IMR-90 (cell line): ENCODE results near the gene PLCB2. TPM values are rescaled to one million over a fixed set of nuclear protein-coding genes. Genes with fewer than 3 reads are reported as not detected.

Experiments used
- ATAC-seq: fragments of 200-7000 bp; cut with Tn5 transposase; 2 replicates; pipeline ENCODE4 v1.9.1; 2020; ENCODE audit warnings: low read depth, mild to moderate bottlenecking, moderate library complexity
- BruUV-seq: library from RNA; stranded (reverse); fragments of 400-500 nt; replicated peaks from 2 replicates; lab custom pipeline; 2021; lab: Mats Ljungman, UMichigan
- CTCF ChIA-PET: fragments of 300-600 bp; formaldehyde crosslinking; extraction: SDS; loops from one replicate; lab custom pipeline; 2021; ENCODE audit warnings: antibody characterized with exemption; lab: Yijun Ruan, JAX
- POLR2A ChIA-PET: fragments of 300-600 bp; sonication (Branson Sonifier 250); formaldehyde crosslinking; loops from one replicate; lab custom pipeline; 2022; ENCODE audit warnings: antibody characterized with exemption; ENCODE audit not compliant: unreplicated experiment; lab: Charles Lee
- DNase-seq: peaks from one replicate; pipeline ENCODE4 v3.0.0; 2013
- H2AFZ ChIP-seq: replicated peaks from 2 replicates; pipeline ENCODE3; 2013; ENCODE audit warnings: low read length, mild to moderate bottlenecking; ENCODE audit not compliant: poor library complexity
- H2AK5ac ChIP-seq: 2 replicates; pipeline ENCODE4 v1.6.1; 2013; ENCODE audit warnings: low read depth, low read length, inconsistent platforms
- H2AK9ac ChIP-seq: replicated peaks from 2 replicates; pipeline ENCODE3; 2013; ENCODE audit warnings: mild to moderate bottlenecking, low read depth, low read length, moderate library complexity; ENCODE audit not compliant: poor library complexity
- H2BK120ac ChIP-seq: 2 replicates; pipeline ENCODE4 v1.6.1; 2013; ENCODE audit warnings: low read depth, low read length, inconsistent platforms
- H2BK15ac ChIP-seq: 3 replicates; pipeline ENCODE4 v1.6.1; 2013; ENCODE audit warnings: low read depth, low read length, inconsistent platforms
- H2BK20ac ChIP-seq: 2 replicates; pipeline ENCODE4 v1.6.1; 2013; ENCODE audit warnings: low read depth, mild to moderate bottlenecking, inconsistent platforms, low read length, moderate library complexity
- H2BK5ac ChIP-seq: 2 replicates; pipeline ENCODE4 v1.6.1; 2013; ENCODE audit warnings: mild to moderate bottlenecking, low read depth, low read length, inconsistent platforms; ENCODE audit not compliant: poor library complexity, severe bottlenecking
- H3K14ac ChIP-seq: replicated peaks from 2 replicates; pipeline ENCODE4 v1.6.1; 2013; ENCODE audit warnings: low read depth, low read length, inconsistent platforms
- H3K18ac ChIP-seq: 2 replicates; pipeline ENCODE4 v1.6.1; 2013; ENCODE audit warnings: low read depth, low read length, control low read depth
- H3K23ac ChIP-seq: 2 replicates; pipeline ENCODE4 v1.6.1; 2013; ENCODE audit warnings: low read depth, low read length, inconsistent platforms
- H3K27ac ChIP-seq: 2 replicates; pipeline ENCODE4 v1.5.1; 2013; ENCODE audit warnings: mild to moderate bottlenecking, control low read depth, low read length; ENCODE audit not compliant: insufficient read depth
- H3K27me3 ChIP-seq: 2 replicates; pipeline ENCODE4 v1.6.1; 2013; ENCODE audit warnings: low read length; ENCODE audit not compliant: control insufficient read depth, insufficient read depth
- H3K36me3 ChIP-seq: 2 replicates; pipeline ENCODE4 v1.6.1; 2013; ENCODE audit warnings: low read length, mixed read lengths; ENCODE audit not compliant: control insufficient read depth, insufficient read depth
- H3K4ac ChIP-seq: 2 replicates; pipeline ENCODE4 v1.6.1; 2013; ENCODE audit warnings: low read depth, low read length, inconsistent platforms
- H3K4me1 ChIP-seq: 2 replicates; pipeline ENCODE4 v1.6.1; 2013; ENCODE audit warnings: low read length, mixed read lengths; ENCODE audit not compliant: control insufficient read depth, insufficient read depth
- H3K4me2 ChIP-seq: 2 replicates; pipeline ENCODE4 v1.6.1; 2013; ENCODE audit warnings: low read depth, mild to moderate bottlenecking, control low read depth, low read length, moderate library complexity
- H3K4me3 ChIP-seq: 2 replicates; pipeline ENCODE4 v1.5.1; 2013; ENCODE audit warnings: low read depth, mild to moderate bottlenecking, control low read depth, low read length, moderate library complexity; ENCODE audit not compliant: insufficient read depth
- H3K56ac ChIP-seq: 2 replicates; pipeline ENCODE4 v1.6.1; 2013; ENCODE audit warnings: low read length, inconsistent platforms; ENCODE audit not compliant: insufficient read depth; ENCODE audit errors: extremely low read depth
- H3K79me1 ChIP-seq, 2 experiments: 2 replicates each; pipeline ENCODE4 v1.6.1; 2013; ENCODE audit warnings: low read length in 2 of 2, inconsistent platforms in 1 of 2, low read depth in 1 of 2
- H3K9ac ChIP-seq: 2 replicates; pipeline ENCODE4 v1.6.1; 2013; ENCODE audit warnings: low read depth, low read length, control low read depth
- H3K9me1 ChIP-seq: 2 replicates; pipeline ENCODE4 v1.6.1; 2013; ENCODE audit warnings: low read length, inconsistent platforms; ENCODE audit not compliant: insufficient read depth
- H3K9me3 ChIP-seq: 2 replicates; pipeline ENCODE4 v1.6.1; 2013; ENCODE audit warnings: low read length; ENCODE audit not compliant: control insufficient read depth, insufficient read depth
- H4K20me1 ChIP-seq: 2 replicates; pipeline ENCODE4 v1.6.1; 2013; ENCODE audit warnings: low read length, inconsistent platforms; ENCODE audit not compliant: insufficient read depth
- H4K5ac ChIP-seq: 2 replicates; pipeline ENCODE4 v1.6.1; 2013; ENCODE audit warnings: mild to moderate bottlenecking, low read depth, low read length, control low read depth
- H4K8ac ChIP-seq, 2 experiments: 2 replicates each; pipeline ENCODE4 v1.6.1; 2013; ENCODE audit warnings: low read depth in 2 of 2, low read length in 2 of 2, control low read depth in 1 of 2, inconsistent platforms in 1 of 2
- H4K91ac ChIP-seq: 2 replicates; pipeline ENCODE4 v1.6.1; 2013; ENCODE audit warnings: low read depth, low read length, inconsistent platforms; ENCODE audit not compliant: insufficient read depth
- BHLHE40 ChIP-seq: fragments of 150-350 bp; IDR thresholded peaks from 2 replicates; pipeline ENCODE4 v1.6.1; 2016; ENCODE audit warnings: mild to moderate bottlenecking, low read depth, low read length
- CEBPB ChIP-seq: IDR thresholded peaks from 2 replicates; pipeline ENCODE4 v1.6.1; 2012; ENCODE audit warnings: low read depth, low read length, improper control_type of control experiment
- CHD1 ChIP-seq: IDR thresholded peaks from 2 replicates; pipeline ENCODE4 v1.6.1; 2012; ENCODE audit warnings: low read depth, low read length, improper control_type of control experiment
- FOS ChIP-seq: fragments of 150-350 bp; IDR thresholded peaks from 2 replicates; pipeline ENCODE4 v1.6.1; 2016; ENCODE audit warnings: low read depth, low read length
- MAFK ChIP-seq: IDR thresholded peaks from 2 replicates; pipeline ENCODE4 v1.6.1; 2012; ENCODE audit warnings: low read depth, low read length, improper control_type of control experiment
- MAZ ChIP-seq: IDR thresholded peaks from 2 replicates; pipeline ENCODE4 v1.6.1; 2012; ENCODE audit warnings: low read depth, mild to moderate bottlenecking, low read length, improper control_type of control experiment, moderate library complexity, borderline replicate concordance
- MXI1 ChIP-seq: IDR thresholded peaks from 2 replicates; pipeline ENCODE4 v1.6.1; 2012; ENCODE audit warnings: low read depth, mild to moderate bottlenecking, low read length, moderate library complexity, borderline replicate concordance
- NFE2L2 ChIP-seq: fragments of 150-350 bp; IDR thresholded peaks from 2 replicates; pipeline ENCODE4 v1.6.1; 2016; ENCODE audit warnings: low read depth, mild to moderate bottlenecking, low read length
- POLR2A ChIP-seq: IDR thresholded peaks from 2 replicates; pipeline ENCODE4 v1.6.1; 2012; ENCODE audit warnings: mild to moderate bottlenecking, low read depth, low read length
- RAD21 ChIP-seq: IDR thresholded peaks from 2 replicates; pipeline ENCODE4 v1.6.1; 2012; ENCODE audit warnings: low read length, improper control_type of control experiment
- RCOR1 ChIP-seq: IDR thresholded peaks from 2 replicates; pipeline ENCODE4 v1.6.1; 2012; ENCODE audit warnings: mild to moderate bottlenecking, low read length, improper control_type of control experiment; ENCODE audit not compliant: insufficient replicate concordance
- RFX5 ChIP-seq: IDR thresholded peaks from 2 replicates; pipeline ENCODE4 v1.8.0; 2012; ENCODE audit warnings: low read depth, mild to moderate bottlenecking, low read length, moderate library complexity
- SMC3 ChIP-seq: fragments of 150-350 bp; IDR thresholded peaks from 2 replicates; pipeline ENCODE4 v1.6.1; 2016; ENCODE audit warnings: low read depth, mild to moderate bottlenecking, antibody characterized with exemption, low read length, moderate library complexity
- WGBS, 2 experiments: methylation state at CpG; one replicate each; pipeline versions ENCODE4 v1.1.5 to v1.1.7; 2013; ENCODE audit warnings: missing lambda C conversion rate in 2 of 2; ENCODE audit not compliant: insufficient read length in 1 of 2; ENCODE audit errors: extremely low coverage in 2 of 2; 5-methylcytosine and 5-hydroxymethylcytosine counted together
- dilution Hi-C: fragments of 300-500 bp; cut with HindIII; formaldehyde crosslinking; loops from one replicate; pipeline ENCODE4 v1.14.3; 2018; ENCODE audit warnings: low sequenced_read_pairs; ENCODE audit not compliant: unreplicated experiment
- in situ Hi-C: fragments of 300-500 bp; cut with MboI; formaldehyde crosslinking; loops from 3 replicates; pipeline ENCODE4 v1.14.3; 2019; ENCODE audit warnings: low sequenced_read_pairs, inconsistent platforms, mixed read lengths
- intact Hi-C: fragments of 100-400 bp; cut with micrococcal nuclease; formaldehyde crosslinking; loops from 2 replicates; pipeline ENCODE4 v1.10.0; 2022
- polyA plus RNA-seq, 3 experiments: library from polyadenylated mRNA; depleted of rRNA; stranded (reverse); fragments of >200 nt; gene quantifications; 2 replicates each; pipeline ENCODE4 v1.2.3, GENCODE V29; 2012; ENCODE audit warnings: low replicate concordance in 1 of 3
- total RNA-seq: library from RNA; depleted of rRNA; stranded (reverse); fragments of >200 nt; gene quantifications from 2 replicates; pipeline ENCODE4 v1.2.3, GENCODE V29; 2012
- TF ChIP-seq, protein P1 (sequence below): fragments of 150-350 bp; IDR thresholded peaks from 2 replicates; pipeline ENCODE4 v1.6.1; 2017; ENCODE audit warnings: mild to moderate bottlenecking, antibody characterized with exemption, low read length, low read depth
- TF ChIP-seq, protein P2 (sequence below): conservative IDR thresholded peaks from 2 replicates; pipeline ENCODE4 v1.5.1; 2012; ENCODE audit warnings: mild to moderate bottlenecking, low read depth, low read length, improper control_type of control experiment
- TF ChIP-seq, protein P3 (sequence below): fragments of 150-350 bp; IDR thresholded peaks from 2 replicates; pipeline ENCODE4 v1.6.1; 2016; ENCODE audit warnings: low read depth, mild to moderate bottlenecking, low read length, moderate library complexity, borderline replicate concordance

PLCB2 gene
- total and polyA plus RNA-seq, 2 of the 4 experiments (the other 2 are of a cell fraction): 0.18 to 1.4 TPM

DNA sequence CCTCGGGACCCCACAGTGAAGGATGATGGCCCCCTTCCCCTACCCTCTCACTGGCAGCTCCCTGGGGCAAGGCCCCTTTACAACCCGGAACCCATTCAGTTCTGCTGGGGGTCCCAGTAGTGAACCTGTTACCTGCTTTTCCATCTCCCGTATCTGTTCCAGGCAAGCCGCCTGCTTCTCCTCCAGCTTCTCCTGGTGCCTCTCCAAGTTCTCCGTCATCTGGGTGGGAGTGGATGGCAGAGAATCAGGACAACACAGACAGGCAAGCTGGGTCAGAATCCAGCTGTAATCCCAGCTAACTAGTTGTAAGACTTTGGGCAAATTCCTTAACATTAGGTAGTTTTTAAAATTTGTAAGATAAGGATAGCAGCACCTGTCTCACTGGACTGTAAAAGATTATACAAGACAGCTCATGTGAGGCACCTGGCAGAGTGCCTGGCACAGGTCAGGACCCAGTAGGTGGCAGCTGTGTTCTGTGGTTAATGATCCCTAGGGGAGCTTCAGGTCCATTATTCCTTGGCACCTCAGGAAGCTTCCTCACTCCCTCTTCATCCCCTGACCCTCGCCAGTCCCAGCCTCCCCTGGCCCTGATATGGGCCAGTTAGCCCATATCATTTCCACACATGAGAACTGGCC lies 18.5 kb downstream of the PLCB2 start:
- ChIA-PET CTCF (interaction anchor here (0.9 to 2.6 kb wide), 2 partner anchors 10 to 20 kb away, joined by 3 to 13 read pairs; no protein-coding TSS in a partner anchor), POLR2A (no interaction called here)
- 90% methylated on average over 2 of the region's 6 CpGs; no CpG with 5 or more reads in 1 of the 2 experiments for WGBS, 2 experiments
- Histone ChIP-seq H3K36me3 (no peaks in the 10 kb centered on the region), H3K14ac (no peak overlapping the region), H3K4ac (no peak overlapping the region), H3K4me1 (peaks cover 5% of the 10 kb centered on the region), H3K79me1 (no peaks in the 10 kb centered on the region), H4K91ac (no peak overlapping the region), H3K56ac (no peak overlapping the region), H2AK5ac (no peak overlapping the region), H3K18ac (no peak overlapping the region), H2AFZ (no peak overlapping the region), H3K4me3 (no peak overlapping the region), H2BK5ac (no peak overlapping the region), H4K20me1 (no peaks in the 10 kb centered on the region), H2BK120ac (no peak overlapping the region), H2BK15ac (no peak overlapping the region), H3K9me3 (no peaks in the 10 kb centered on the region), H3K4me2 (no peak overlapping the region), H2AK9ac (no peak overlapping the region), H3K27ac (no peak overlapping the region), H4K8ac (no peak overlapping the region), H3K23ac (no peak overlapping the region), H4K5ac (no peak overlapping the region), H3K9ac (no peak overlapping the region), H3K27me3 (peaks cover 57% of the 10 kb centered on the region), H3K9me1 (no peaks in the 10 kb centered on the region), H2BK20ac (no peak overlapping the region)
- no peak for TF ChIP-seq FOS
- no peak for TF ChIP-seq POLR2A
- no peak for TF ChIP-seq SMC3
- no peak for TF ChIP-seq BHLHE40
- no peak for TF ChIP-seq RCOR1
- TF ChIP-seq RFX5: no peak
- TF ChIP-seq, protein P1, sequence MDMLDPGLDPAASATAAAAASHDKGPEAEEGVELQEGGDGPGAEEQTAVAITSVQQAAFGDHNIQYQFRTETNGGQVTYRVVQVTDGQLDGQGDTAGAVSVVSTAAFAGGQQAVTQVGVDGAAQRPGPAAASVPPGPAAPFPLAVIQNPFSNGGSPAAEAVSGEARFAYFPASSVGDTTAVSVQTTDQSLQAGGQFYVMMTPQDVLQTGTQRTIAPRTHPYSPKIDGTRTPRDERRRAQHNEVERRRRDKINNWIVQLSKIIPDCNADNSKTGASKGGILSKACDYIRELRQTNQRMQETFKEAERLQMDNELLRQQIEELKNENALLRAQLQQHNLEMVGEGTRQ: no peak
- TF ChIP-seq CHD1: no peak
- no peak for TF ChIP-seq MAZ
- TF ChIP-seq, protein P2, sequence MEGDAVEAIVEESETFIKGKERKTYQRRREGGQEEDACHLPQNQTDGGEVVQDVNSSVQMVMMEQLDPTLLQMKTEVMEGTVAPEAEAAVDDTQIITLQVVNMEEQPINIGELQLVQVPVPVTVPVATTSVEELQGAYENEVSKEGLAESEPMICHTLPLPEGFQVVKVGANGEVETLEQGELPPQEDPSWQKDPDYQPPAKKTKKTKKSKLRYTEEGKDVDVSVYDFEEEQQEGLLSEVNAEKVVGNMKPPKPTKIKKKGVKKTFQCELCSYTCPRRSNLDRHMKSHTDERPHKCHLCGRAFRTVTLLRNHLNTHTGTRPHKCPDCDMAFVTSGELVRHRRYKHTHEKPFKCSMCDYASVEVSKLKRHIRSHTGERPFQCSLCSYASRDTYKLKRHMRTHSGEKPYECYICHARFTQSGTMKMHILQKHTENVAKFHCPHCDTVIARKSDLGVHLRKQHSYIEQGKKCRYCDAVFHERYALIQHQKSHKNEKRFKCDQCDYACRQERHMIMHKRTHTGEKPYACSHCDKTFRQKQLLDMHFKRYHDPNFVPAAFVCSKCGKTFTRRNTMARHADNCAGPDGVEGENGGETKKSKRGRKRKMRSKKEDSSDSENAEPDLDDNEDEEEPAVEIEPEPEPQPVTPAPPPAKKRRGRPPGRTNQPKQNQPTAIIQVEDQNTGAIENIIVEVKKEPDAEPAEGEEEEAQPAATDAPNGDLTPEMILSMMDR: no peak
- no peak for TF ChIP-seq CEBPB
- TF ChIP-seq MAFK: no peak
- TF ChIP-seq NFE2L2: no peak
- no peak for TF ChIP-seq RAD21
- TF ChIP-seq, protein P3, sequence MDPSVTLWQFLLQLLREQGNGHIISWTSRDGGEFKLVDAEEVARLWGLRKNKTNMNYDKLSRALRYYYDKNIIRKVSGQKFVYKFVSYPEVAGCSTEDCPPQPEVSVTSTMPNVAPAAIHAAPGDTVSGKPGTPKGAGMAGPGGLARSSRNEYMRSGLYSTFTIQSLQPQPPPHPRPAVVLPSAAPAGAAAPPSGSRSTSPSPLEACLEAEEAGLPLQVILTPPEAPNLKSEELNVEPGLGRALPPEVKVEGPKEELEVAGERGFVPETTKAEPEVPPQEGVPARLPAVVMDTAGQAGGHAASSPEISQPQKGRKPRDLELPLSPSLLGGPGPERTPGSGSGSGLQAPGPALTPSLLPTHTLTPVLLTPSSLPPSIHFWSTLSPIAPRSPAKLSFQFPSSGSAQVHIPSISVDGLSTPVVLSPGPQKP: no peak
- no peak for TF ChIP-seq MXI1
- no peak for DNase-seq
- no TSS peak for BruUV-seq
- ATAC-seq: no peak
- intact Hi-C loops: no loop called here
- in situ Hi-C loops: no loop called here
- dilution Hi-C loops: no loop called here
